LNCaP clone FGC (cell line): ENCODE measurements around the gene MC1R.

Source experiments
- DNase-seq: peaks from one replicate; pipeline ENCODE4 v3.0.0-alpha.2; 2011; ENCODE audit warnings: low read depth
- H3K4me3 ChIP-seq: 2 replicates; pipeline ENCODE4 v1.5.1; 2011; ENCODE audit warnings: mild to moderate bottlenecking, low read depth, low read length, control low read depth
- TF ChIP-seq, protein P1 (sequence below): IDR thresholded peaks from 2 replicates; pipeline ENCODE4 v1.5.1; 2012; ENCODE audit warnings: mild to moderate bottlenecking; ENCODE audit not compliant: control insufficient read depth, insufficient read depth; ENCODE audit errors: extremely low read depth

MC1R gene

GRCh38 chr16:89897204-89897603 is 21.5 kb upstream of the MC1R start:
- no peak for DNase-seq
- TF ChIP-seq, protein P1, sequence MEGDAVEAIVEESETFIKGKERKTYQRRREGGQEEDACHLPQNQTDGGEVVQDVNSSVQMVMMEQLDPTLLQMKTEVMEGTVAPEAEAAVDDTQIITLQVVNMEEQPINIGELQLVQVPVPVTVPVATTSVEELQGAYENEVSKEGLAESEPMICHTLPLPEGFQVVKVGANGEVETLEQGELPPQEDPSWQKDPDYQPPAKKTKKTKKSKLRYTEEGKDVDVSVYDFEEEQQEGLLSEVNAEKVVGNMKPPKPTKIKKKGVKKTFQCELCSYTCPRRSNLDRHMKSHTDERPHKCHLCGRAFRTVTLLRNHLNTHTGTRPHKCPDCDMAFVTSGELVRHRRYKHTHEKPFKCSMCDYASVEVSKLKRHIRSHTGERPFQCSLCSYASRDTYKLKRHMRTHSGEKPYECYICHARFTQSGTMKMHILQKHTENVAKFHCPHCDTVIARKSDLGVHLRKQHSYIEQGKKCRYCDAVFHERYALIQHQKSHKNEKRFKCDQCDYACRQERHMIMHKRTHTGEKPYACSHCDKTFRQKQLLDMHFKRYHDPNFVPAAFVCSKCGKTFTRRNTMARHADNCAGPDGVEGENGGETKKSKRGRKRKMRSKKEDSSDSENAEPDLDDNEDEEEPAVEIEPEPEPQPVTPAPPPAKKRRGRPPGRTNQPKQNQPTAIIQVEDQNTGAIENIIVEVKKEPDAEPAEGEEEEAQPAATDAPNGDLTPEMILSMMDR, result no peak
- H3K4me3 ChIP-seq, result no peak overlapping the region

DNA sequence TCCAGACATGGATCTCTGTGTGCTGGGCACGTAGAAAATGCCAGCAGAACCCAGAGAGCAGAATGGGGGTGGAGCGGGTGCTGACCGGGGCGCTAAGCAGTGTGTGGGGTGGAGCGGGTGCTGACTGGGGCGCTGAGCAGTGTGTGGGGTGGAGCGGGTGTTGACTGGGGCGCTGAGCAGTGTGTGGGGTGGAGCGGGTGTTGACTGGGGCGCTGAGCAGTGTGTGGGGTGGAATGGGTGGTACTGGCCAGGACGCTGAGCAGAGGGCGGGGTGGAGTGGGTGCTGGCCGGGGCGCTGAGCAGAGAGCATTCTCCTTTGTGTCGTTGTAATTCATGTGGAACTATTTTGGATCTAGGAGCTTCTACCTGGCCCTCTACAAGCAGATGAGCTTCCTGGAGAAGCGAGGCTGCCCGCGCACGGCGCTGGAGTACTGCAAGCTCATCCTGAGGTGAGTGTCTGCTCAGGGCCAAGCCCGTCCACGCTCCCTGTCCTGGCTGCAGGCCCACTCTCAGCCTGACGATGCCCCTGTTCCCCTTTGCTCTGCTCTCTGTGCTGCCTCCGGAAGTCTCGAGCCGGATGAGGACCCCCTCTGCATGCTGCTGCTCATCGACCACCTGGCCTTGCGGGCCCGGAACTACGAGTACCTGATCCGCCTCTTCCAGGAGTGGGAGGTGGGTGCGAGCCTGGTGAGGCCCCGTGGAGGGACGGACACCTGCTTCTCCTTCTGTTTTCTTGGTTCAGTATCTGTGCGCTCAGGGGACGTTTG is 20.3 kb upstream of the MC1R start:
- DNase-seq, result no peak
- no peak overlapping the region for H3K4me3 ChIP-seq
- TF ChIP-seq, protein P1, result no peak

GRCh38 chr16:89899879-89900481 is 18.7 kb upstream of the MC1R start:
- TF ChIP-seq, protein P1, result no peak
- DNase-seq, result no peak
- H3K4me3 ChIP-seq, result no peak overlapping the region

GRCh38 chr16:89900885-89901284 is 17.8 kb upstream of the MC1R start:
- H3K4me3 ChIP-seq, result no peak overlapping the region
- TF ChIP-seq, protein P1, result no peak
- DNase-seq, result no peak

DNA sequence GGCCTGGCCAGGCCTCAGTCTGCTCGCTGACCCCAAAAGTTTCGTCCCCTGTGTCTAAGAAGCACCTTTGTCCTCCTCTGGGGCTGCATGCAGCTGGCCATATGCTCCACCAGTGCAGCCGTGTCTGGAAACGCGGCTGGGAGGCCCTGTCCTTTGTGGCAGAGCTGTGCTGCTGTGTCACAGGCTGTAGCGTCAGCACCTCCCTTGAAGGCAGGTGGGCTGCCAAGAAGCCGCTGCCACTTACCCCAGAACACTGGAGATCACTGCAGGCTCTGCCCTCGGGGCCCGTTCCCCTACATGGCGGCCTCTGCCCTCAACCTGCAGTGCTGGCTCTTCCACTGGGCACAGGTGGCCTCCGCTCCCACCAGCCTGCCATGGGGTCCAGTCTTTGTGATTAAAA is 15.7 kb upstream of the MC1R start:
- no peak overlapping the region for H3K4me3 ChIP-seq
- DNase-seq, result no peak
- TF ChIP-seq, protein P1, result no peak

DNA sequence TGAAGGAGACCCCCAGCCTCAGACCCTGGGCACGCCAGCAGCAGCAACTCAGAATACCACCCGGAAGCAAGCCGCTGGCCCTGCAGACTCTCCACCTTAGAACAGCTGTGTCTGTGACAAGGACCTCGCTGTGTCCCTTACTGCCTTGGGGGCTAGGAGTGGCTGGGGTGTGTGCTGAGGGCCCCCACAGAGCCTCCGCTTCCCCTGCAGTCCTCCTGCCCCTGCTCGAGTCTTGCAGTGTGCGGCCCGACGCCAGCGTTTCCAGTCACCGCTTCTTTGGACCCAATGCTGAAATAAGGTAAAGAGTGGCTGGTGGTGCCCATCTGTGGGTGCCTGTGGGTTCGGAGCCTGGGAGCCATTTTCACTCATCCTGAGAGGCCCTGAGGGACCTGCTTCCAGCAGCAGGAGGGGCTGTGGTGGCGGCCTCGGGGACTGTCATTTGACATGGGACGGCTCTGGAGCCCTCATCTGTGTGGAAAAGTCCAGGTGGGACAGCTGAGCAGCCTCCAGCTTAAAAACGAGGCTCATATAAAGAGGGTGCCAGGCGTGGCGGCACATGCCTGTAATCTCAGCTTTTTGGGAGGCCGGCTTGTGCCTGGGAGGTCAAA is 14.7 kb upstream of the MC1R start:
- TF ChIP-seq, protein P1, result no peak
- no peak for DNase-seq
- H3K4me3 ChIP-seq, result no peak overlapping the region
